ENCODE results near the gene XKR3. TPM values are rescaled to one million over a fixed set of nuclear protein-coding genes. Genes with fewer than 3 reads are reported as not detected.
"Not testable (repeated sequence)": the region's sequence is repeated elsewhere in the genome, so short reads cannot be mapped to it uniquely, and the experiment has no call there.

The XKR3 gene
- total RNA-seq, 1 donor from 2014 or later = not detected

DNA sequence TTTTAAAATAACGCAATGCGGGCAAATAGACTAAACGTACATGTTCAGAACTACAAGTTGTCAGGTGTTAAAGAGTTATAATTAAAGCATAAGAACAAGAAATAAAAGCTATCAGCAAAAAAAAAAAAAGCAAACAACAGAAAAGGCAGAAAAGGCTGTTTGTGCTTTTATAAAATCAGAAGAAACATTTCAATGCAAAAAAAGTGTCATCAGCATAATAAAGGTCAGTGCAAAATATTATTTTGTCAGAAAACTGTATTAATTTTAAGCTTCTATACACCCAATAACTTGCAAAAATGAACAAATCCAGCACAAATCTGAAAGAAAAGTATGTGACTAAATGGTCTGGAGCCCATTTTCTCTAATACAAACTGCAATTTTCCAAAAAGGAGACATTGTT, 23.6 kb downstream of the XKR3 start:
- Histone ChIP-seq H3K4me2 (ENCODE audit: low read length) (no peak overlapping the region), H3K27ac (ENCODE audit: low read depth, low read length) (no peak overlapping the region), H2AFZ (ENCODE audit: low read depth, low read length) (no peak overlapping the region), H3K4me1 (ENCODE audit: insufficient read depth, low read length) (no peaks in the 10 kb centered on the region), H3K79me2 (ENCODE audit: insufficient read depth, low read length) (no peaks in the 10 kb centered on the region), H3K9ac (ENCODE audit: low read length) (no peak overlapping the region), H3K27me3 (ENCODE audit: insufficient read depth, low read length) (no peaks in the 10 kb centered on the region), H3K9me3 (ENCODE audit: insufficient read depth, low read depth, low read length) (peaks cover 2% of the 10 kb centered on the region), H3K36me3 (ENCODE audit: insufficient read depth, low read length) (no peaks in the 10 kb centered on the region), H4K20me1 (ENCODE audit: insufficient read depth, low read length) (no peaks in the 10 kb centered on the region), H3K4me3 (ENCODE audit: insufficient read depth, low read depth, low read length) (no peak overlapping the region)
- no peaks in the 10 kb centered on the region for H3K9me3 Mint-ChIP-seq (ENCODE audit: unreplicated experiment)
- DNase-seq (ENCODE audit: low read depth) = no peak
- no peaks in the 10 kb centered on the region for H3K36me3 Mint-ChIP-seq (ENCODE audit: low read depth, unreplicated experiment)
- FAIRE-seq = no peak
- no peak overlapping the region for H3K4me3 Mint-ChIP-seq (ENCODE audit: unreplicated experiment)
- no peaks in the 10 kb centered on the region for H3K27me3 Mint-ChIP-seq (ENCODE audit: low read depth, unreplicated experiment)
- no peaks in the 10 kb centered on the region for H3K4me1 Mint-ChIP-seq (ENCODE audit: low read depth, unreplicated experiment)
- TF ChIP-seq, protein P1, sequence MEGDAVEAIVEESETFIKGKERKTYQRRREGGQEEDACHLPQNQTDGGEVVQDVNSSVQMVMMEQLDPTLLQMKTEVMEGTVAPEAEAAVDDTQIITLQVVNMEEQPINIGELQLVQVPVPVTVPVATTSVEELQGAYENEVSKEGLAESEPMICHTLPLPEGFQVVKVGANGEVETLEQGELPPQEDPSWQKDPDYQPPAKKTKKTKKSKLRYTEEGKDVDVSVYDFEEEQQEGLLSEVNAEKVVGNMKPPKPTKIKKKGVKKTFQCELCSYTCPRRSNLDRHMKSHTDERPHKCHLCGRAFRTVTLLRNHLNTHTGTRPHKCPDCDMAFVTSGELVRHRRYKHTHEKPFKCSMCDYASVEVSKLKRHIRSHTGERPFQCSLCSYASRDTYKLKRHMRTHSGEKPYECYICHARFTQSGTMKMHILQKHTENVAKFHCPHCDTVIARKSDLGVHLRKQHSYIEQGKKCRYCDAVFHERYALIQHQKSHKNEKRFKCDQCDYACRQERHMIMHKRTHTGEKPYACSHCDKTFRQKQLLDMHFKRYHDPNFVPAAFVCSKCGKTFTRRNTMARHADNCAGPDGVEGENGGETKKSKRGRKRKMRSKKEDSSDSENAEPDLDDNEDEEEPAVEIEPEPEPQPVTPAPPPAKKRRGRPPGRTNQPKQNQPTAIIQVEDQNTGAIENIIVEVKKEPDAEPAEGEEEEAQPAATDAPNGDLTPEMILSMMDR (IDR thresholded peaks at IDR 0.05; ENCODE audit: insufficient read depth, low read depth, low read length) = no peak
- no peak for TF ChIP-seq EZH2 (IDR thresholded peaks at IDR 0.05; ENCODE audit: insufficient read depth, low read length)
- no peak overlapping the region for H3K27ac Mint-ChIP-seq (ENCODE audit: unreplicated experiment)

DNA sequence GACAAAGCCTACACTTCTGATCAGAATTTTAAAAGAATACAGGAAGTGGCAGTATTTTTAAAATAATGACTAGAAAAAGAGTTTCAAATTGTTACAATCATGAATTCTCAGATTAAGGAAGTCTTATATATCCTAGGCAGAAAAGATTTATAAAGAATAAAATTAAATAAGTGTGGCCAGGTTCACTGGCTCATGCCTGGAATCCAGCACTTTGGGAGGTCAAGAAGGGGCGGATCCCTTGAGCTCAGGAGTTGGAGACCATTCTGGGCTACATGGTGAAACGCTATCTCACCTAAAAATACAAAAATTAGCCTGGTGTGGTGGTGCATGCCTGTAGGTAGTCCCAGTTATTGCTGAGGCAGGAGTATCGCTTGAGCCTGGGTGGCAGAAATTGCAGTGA, 24.1 kb downstream of the XKR3 start:
- TF ChIP-seq EZH2 (IDR thresholded peaks at IDR 0.05; ENCODE audit: insufficient read depth, low read length) = no peak
- FAIRE-seq = no peak
- H2AFZ ChIP-seq (ENCODE audit: low read depth, low read length) = no peak overlapping the region
- no peak overlapping the region for H3K4me3 ChIP-seq (ENCODE audit: insufficient read depth, low read depth, low read length)
- Mint-ChIP-seq H3K9me3 (ENCODE audit: unreplicated experiment) (no peaks in the 10 kb centered on the region), H3K4me1 (ENCODE audit: low read depth, unreplicated experiment) (no peaks in the 10 kb centered on the region), H3K36me3 (ENCODE audit: low read depth, unreplicated experiment) (peaks cover 2% of the 10 kb centered on the region), H3K27ac (ENCODE audit: unreplicated experiment) (no peak overlapping the region), H3K4me3 (ENCODE audit: unreplicated experiment) (no peak overlapping the region), H3K27me3 (ENCODE audit: low read depth, unreplicated experiment) (no peaks in the 10 kb centered on the region)
- no peak for DNase-seq (ENCODE audit: low read depth)
- H3K4me2 ChIP-seq (ENCODE audit: low read length) = no peak overlapping the region
- no peaks in the 10 kb centered on the region for H3K4me1 ChIP-seq (ENCODE audit: insufficient read depth, low read length)
- peaks cover 2% of the 10 kb centered on the region for H3K9me3 ChIP-seq (ENCODE audit: insufficient read depth, low read depth, low read length)
- H3K79me2 ChIP-seq (ENCODE audit: insufficient read depth, low read length) = no peaks in the 10 kb centered on the region
- H4K20me1 ChIP-seq (ENCODE audit: insufficient read depth, low read length) = no peaks in the 10 kb centered on the region
- H3K9ac ChIP-seq (ENCODE audit: low read length) = no peak overlapping the region
- H3K27ac ChIP-seq (ENCODE audit: low read depth, low read length) = no peak overlapping the region
- H3K36me3 ChIP-seq (ENCODE audit: insufficient read depth, low read length) = no peaks in the 10 kb centered on the region
- no peaks in the 10 kb centered on the region for H3K27me3 ChIP-seq (ENCODE audit: insufficient read depth, low read length)

DNA sequence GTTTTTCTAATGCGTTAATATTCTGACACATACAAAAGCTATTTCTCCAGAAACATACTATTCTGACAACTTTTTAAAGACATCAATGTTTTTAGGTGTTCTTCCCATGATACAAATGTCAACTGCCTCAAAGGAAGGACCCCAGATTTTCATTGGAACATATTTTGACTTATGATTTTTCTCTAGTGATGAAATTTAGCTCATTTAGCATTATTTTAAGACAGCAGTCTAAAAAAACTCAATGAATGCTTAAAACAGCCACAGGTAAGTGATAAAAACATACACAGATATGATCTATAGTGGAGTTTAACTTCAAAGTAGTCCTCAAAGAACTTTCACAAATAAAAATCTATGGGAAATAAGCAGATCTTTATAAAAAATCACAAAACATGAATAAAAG, 24.9 kb downstream of the XKR3 start:
- Mint-ChIP-seq H3K36me3 (ENCODE audit: low read depth, unreplicated experiment) (peaks cover 2% of the 10 kb centered on the region), H3K4me3 (ENCODE audit: unreplicated experiment) (no peak overlapping the region), H3K9me3 (ENCODE audit: unreplicated experiment) (peaks cover 1% of the 10 kb centered on the region), H3K4me1 (ENCODE audit: low read depth, unreplicated experiment) (no peaks in the 10 kb centered on the region), H3K27me3 (ENCODE audit: low read depth, unreplicated experiment) (no peaks in the 10 kb centered on the region), H3K27ac (ENCODE audit: unreplicated experiment) (no peak overlapping the region)
- no peak overlapping the region for H3K27ac ChIP-seq (ENCODE audit: low read depth, low read length)
- no peaks in the 10 kb centered on the region for H3K27me3 ChIP-seq (ENCODE audit: insufficient read depth, low read length)
- H3K4me2 ChIP-seq (ENCODE audit: low read length) = no peak overlapping the region
- H3K79me2 ChIP-seq (ENCODE audit: insufficient read depth, low read length) = no peaks in the 10 kb centered on the region
- H3K9me3 ChIP-seq (ENCODE audit: insufficient read depth, low read depth, low read length) = peaks cover 2% of the 10 kb centered on the region
- H4K20me1 ChIP-seq (ENCODE audit: insufficient read depth, low read length) = no peaks in the 10 kb centered on the region
- H3K36me3 ChIP-seq (ENCODE audit: insufficient read depth, low read length) = no peaks in the 10 kb centered on the region
- no peak overlapping the region for H3K4me3 ChIP-seq (ENCODE audit: insufficient read depth, low read depth, low read length)
- no peak overlapping the region for H3K9ac ChIP-seq (ENCODE audit: low read length)
- DNase-seq (ENCODE audit: low read depth) (no peak), FAIRE-seq (no peak)
- H2AFZ ChIP-seq (ENCODE audit: low read depth, low read length) = no peak overlapping the region
- TF ChIP-seq, protein P1 (IDR thresholded peaks at IDR 0.05; ENCODE audit: insufficient read depth, low read depth, low read length) = no peak
- TF ChIP-seq EZH2 (IDR thresholded peaks at IDR 0.05; ENCODE audit: insufficient read depth, low read length) = no peak
- no peaks in the 10 kb centered on the region for H3K4me1 ChIP-seq (ENCODE audit: insufficient read depth, low read length)

DNA sequence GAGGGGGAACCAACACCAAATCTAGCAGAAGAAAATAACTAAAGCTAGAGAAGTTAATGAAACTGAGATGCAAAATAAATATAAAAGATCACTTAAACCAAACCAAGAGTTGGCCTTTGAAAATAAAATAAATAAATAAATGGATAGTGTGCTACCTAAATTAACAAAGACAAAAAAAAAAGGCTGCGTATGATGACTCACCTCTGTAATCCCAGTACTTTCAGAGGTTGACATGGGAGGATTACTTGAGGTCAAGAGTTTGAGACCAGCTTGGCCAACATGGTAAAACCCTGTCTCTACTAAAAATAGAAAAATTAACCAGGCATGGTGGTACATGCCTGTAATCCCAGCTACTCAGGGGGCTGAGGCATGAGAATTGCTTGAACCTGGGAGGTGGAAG, 29.7 kb downstream of the XKR3 start:
- H3K36me3 ChIP-seq (ENCODE audit: insufficient read depth, low read length); DNase-seq (ENCODE audit: low read depth); H3K4me1 ChIP-seq (ENCODE audit: insufficient read depth, low read length); FAIRE-seq; H3K9ac ChIP-seq (ENCODE audit: low read length); H3K4me2 ChIP-seq (ENCODE audit: low read length); H3K36me3 Mint-ChIP-seq (ENCODE audit: low read depth, unreplicated experiment); H3K9me3 Mint-ChIP-seq (ENCODE audit: unreplicated experiment); H4K20me1 ChIP-seq (ENCODE audit: insufficient read depth, low read length); H3K4me3 Mint-ChIP-seq (ENCODE audit: unreplicated experiment); H3K4me1 Mint-ChIP-seq (ENCODE audit: low read depth, unreplicated experiment); H3K27me3 ChIP-seq (ENCODE audit: insufficient read depth, low read length); H3K27me3 Mint-ChIP-seq (ENCODE audit: low read depth, unreplicated experiment); H3K27ac ChIP-seq (ENCODE audit: low read depth, low read length); H3K27ac Mint-ChIP-seq (ENCODE audit: unreplicated experiment); H3K9me3 ChIP-seq (ENCODE audit: insufficient read depth, low read depth, low read length); H3K4me3 ChIP-seq (ENCODE audit: insufficient read depth, low read depth, low read length); H2AFZ ChIP-seq (ENCODE audit: low read depth, low read length); H3K79me2 ChIP-seq (ENCODE audit: insufficient read depth, low read length): not testable (repeated sequence)
